Non-pigmented ciliary epithelial cell (primary cell): Measurements from ENCODE around the gene FBXL7.

Source experiments
- DNase-seq: peaks from one replicate; pipeline ENCODE4 v3.0.0-alpha.2; 2010; ENCODE audit warnings: low read depth

Gene FBXL7

GRCh38 chr5:15618938-15619337, 119.0 kb downstream of the FBXL7 start:
- DNase-seq: no peak

GRCh38 chr5:15620501-15620900, 120.5 kb downstream of the FBXL7 start:
- DNase-seq: peak; percentile 42

- DNase-seq: no peak
Observed at GRCh38 chr5:15621094-15621493, 121.1 kb downstream of the FBXL7 start.

GRCh38 chr5:15623794-15624193, 123.8 kb downstream of the FBXL7 start:
- DNase-seq: no peak

- no peak for DNase-seq
Observed at GRCh38 chr5:15627109-15627508, 127.1 kb downstream of the FBXL7 start.

GRCh38 chr5:15627647-15628046, 127.7 kb downstream of the FBXL7 start:
- no peak for DNase-seq

GRCh38 chr5:15630441-15630840, 130.5 kb downstream of the FBXL7 start:
- no peak for DNase-seq

- no peak for DNase-seq
Observed at GRCh38 chr5:15634591-15635288, 134.8 kb downstream of the FBXL7 start.

- DNase-seq: no peak
Observed at GRCh38 chr5:15635289-15635616, 135.3 kb downstream of the FBXL7 start.

GRCh38 chr5:15637345-15637744, 137.4 kb downstream of the FBXL7 start:
- DNase-seq: no peak

GRCh38 chr5:15637886-15638285, 137.9 kb downstream of the FBXL7 start:
- no peak for DNase-seq

GRCh38 chr5:15638296-15638695, 138.3 kb downstream of the FBXL7 start:
- no peak for DNase-seq

GRCh38 chr5:15639288-15639687, 139.3 kb downstream of the FBXL7 start:
- DNase-seq: no peak

- no peak for DNase-seq
Observed at GRCh38 chr5:15640116-15640515, 140.1 kb downstream of the FBXL7 start.

- DNase-seq: no peak
Observed at GRCh38 chr5:15643731-15644130, 143.8 kb downstream of the FBXL7 start.

- no peak for DNase-seq
Observed at GRCh38 chr5:15645381-15646160, 145.6 kb downstream of the FBXL7 start.

- DNase-seq: no peak
Observed at GRCh38 chr5:15646371-15646770, 146.4 kb downstream of the FBXL7 start.

- DNase-seq: no peak
Observed at GRCh38 chr5:15647251-15647650, 147.3 kb downstream of the FBXL7 start.

- DNase-seq: no peak
Observed at GRCh38 chr5:15650266-15650665, 150.3 kb downstream of the FBXL7 start.

- DNase-seq: no peak
Observed at GRCh38 chr5:15654779-15655178, 154.8 kb downstream of the FBXL7 start.

GRCh38 chr5:15655683-15656082, 155.7 kb downstream of the FBXL7 start:
- no peak for DNase-seq

- peak; percentile 9 for DNase-seq
Observed at GRCh38 chr5:15664961-15665360, 165.0 kb downstream of the FBXL7 start.

GRCh38 chr5:15669826-15670225, 169.8 kb downstream of the FBXL7 start:
- DNase-seq: no peak

GRCh38 chr5:15674716-15675115, 174.7 kb downstream of the FBXL7 start:
- no peak for DNase-seq
